HepG2 (cell line): ENCODE measurements around the gene PRSS36. TPM values are rescaled to one million over a fixed set of nuclear protein-coding genes. Genes with fewer than 3 reads are reported as not detected.

Source experiments
- ATRX ChIP-seq: sonication (generic); formaldehyde crosslinking; IDR thresholded peaks from 2 replicates; pipeline ENCODE4 v1.4.0; 2020; ENCODE audit warnings: missing genetic modification reagents, borderline replicate concordance
- CREM ChIP-seq, 2 experiments: sonication (generic) in 1 of 2; formaldehyde crosslinking in 1 of 2; IDR thresholded peaks; 2 replicates each; pipeline versions ENCODE4 v1.4.0 to v1.6.1; 2016 to 2020; ENCODE audit warnings: antibody characterized with exemption in 1 of 2, mild to moderate bottlenecking in 1 of 2, missing genetic modification reagents in 1 of 2
- EP300 ChIP-seq, 3 experiments: sonication (generic) in 1 of 3; formaldehyde crosslinking in 1 of 3; IDR thresholded peaks; 2 replicates each; pipeline versions ENCODE4 v1.5.1 to v1.6.1; 2011 to 2020; ENCODE audit warnings: low read depth in 2 of 3, low read length in 2 of 3, borderline replicate concordance in 1 of 3, improper control_type of control experiment in 1 of 3, mild to moderate bottlenecking in 1 of 3, missing genetic modification reagents in 1 of 3, moderate library complexity in 1 of 3
- FLYWCH1 ChIP-seq: sonication (generic); formaldehyde crosslinking; IDR thresholded peaks from 2 replicates; pipeline ENCODE4 v1.8.1; 2023; ENCODE audit warnings: mild to moderate bottlenecking, missing genetic modification reagents
- FOSL1 ChIP-seq: sonication (generic); formaldehyde crosslinking; IDR thresholded peaks from 2 replicates; pipeline ENCODE4 v1.9.0; 2021; ENCODE audit warnings: missing genetic modification reagents, borderline replicate concordance
- FOXA1 ChIP-seq, 2 experiments: fragments of 450-650 bp in 1 of 2; sonication (generic) in 1 of 2; formaldehyde crosslinking in 1 of 2; IDR thresholded peaks; 2 replicates each; pipeline versions ENCODE4 v1.4.0 to v1.6.1; 2016 to 2020; ENCODE audit warnings: missing genetic modification reagents in 1 of 2
- HDAC2 ChIP-seq: sonication (generic); formaldehyde crosslinking; IDR thresholded peaks from 2 replicates; pipeline ENCODE4 v1.4.0; 2020; ENCODE audit warnings: missing genetic modification reagents
- KAT2B ChIP-seq: fragments of 150-350 bp; IDR thresholded peaks from 2 replicates; pipeline ENCODE4 v1.6.1; 2014; ENCODE audit warnings: low read depth, low read length, borderline replicate concordance
- KDM1A ChIP-seq: IDR thresholded peaks from 2 replicates; pipeline ENCODE4 v1.6.1; 2016; ENCODE audit warnings: missing compliant biosample characterization
- NCOR1 ChIP-seq: fragments of 200-600 bp; sonication (generic); IDR thresholded peaks from 2 replicates; pipeline ENCODE4 v1.7.0; 2017; ENCODE audit warnings: antibody characterized with exemption, low read length, borderline replicate concordance
- ONECUT2 ChIP-seq: sonication (generic); formaldehyde crosslinking; IDR thresholded peaks from 2 replicates; pipeline ENCODE4 v1.4.0; 2020; ENCODE audit warnings: missing genetic modification reagents
- PBX3 ChIP-seq: sonication (generic); formaldehyde crosslinking; IDR thresholded peaks from 2 replicates; pipeline ENCODE4 v1.8.1; 2023; ENCODE audit warnings: missing genetic modification reagents, inconsistent platforms, borderline replicate concordance
- RFXAP ChIP-seq: sonication (generic); formaldehyde crosslinking; IDR thresholded peaks from 2 replicates; pipeline ENCODE4 v1.4.0; 2020; ENCODE audit warnings: missing genetic modification reagents, borderline replicate concordance
- SALL1 ChIP-seq: sonication (generic); formaldehyde crosslinking; IDR thresholded peaks from 2 replicates; pipeline ENCODE4 v1.8.0; 2022; ENCODE audit warnings: mild to moderate bottlenecking, missing genetic modification reagents
- SOX13 ChIP-seq, 3 experiments: fragments of 450-650 bp in 1 of 3; sonication (generic) in 1 of 3; formaldehyde crosslinking in 1 of 3; IDR thresholded peaks in 2 of 3; conservative IDR thresholded peaks in 1 of 3; 2 replicates each; pipeline versions ENCODE4 v1.5.0 to v1.6.1; 2016 to 2020; ENCODE audit warnings: antibody characterized with exemption in 1 of 3, mild to moderate bottlenecking in 1 of 3, missing compliant biosample characterization in 1 of 3, missing genetic modification reagents in 1 of 3, moderate library complexity in 1 of 3
- ZBTB1 ChIP-seq: sonication (generic); formaldehyde crosslinking; IDR thresholded peaks from 2 replicates; pipeline ENCODE4 v1.4.0; 2020; ENCODE audit warnings: missing genetic modification reagents, borderline replicate concordance
- ZBTB42 ChIP-seq: sonication (generic); formaldehyde crosslinking; IDR thresholded peaks from 2 replicates; pipeline ENCODE4 v1.5.0; 2020; ENCODE audit warnings: mild to moderate bottlenecking, missing genetic modification reagents
- ZNF143 ChIP-seq: sonication (generic); formaldehyde crosslinking; IDR thresholded peaks from 2 replicates; pipeline ENCODE4 v1.4.0; 2020; ENCODE audit warnings: missing genetic modification reagents
- ZNF350 ChIP-seq: sonication (generic); formaldehyde crosslinking; IDR thresholded peaks from 2 replicates; pipeline ENCODE4 v1.4.0; 2020; ENCODE audit warnings: mild to moderate bottlenecking, low read depth, missing genetic modification reagents, borderline replicate concordance
- ZNF577 ChIP-seq: sonication (generic); formaldehyde crosslinking; IDR thresholded peaks from 2 replicates; pipeline ENCODE4 v1.4.0; 2020; ENCODE audit warnings: mild to moderate bottlenecking, low read depth, missing genetic modification reagents, borderline replicate concordance
- ZNF674 ChIP-seq: sonication (generic); formaldehyde crosslinking; IDR thresholded peaks from 2 replicates; pipeline ENCODE4 v1.5.0; 2020; ENCODE audit warnings: low read depth, mild to moderate bottlenecking, missing genetic modification reagents
- ZNF709 ChIP-seq: sonication (generic); formaldehyde crosslinking; IDR thresholded peaks from 2 replicates; pipeline ENCODE4 v1.5.0; 2020; ENCODE audit warnings: mild to moderate bottlenecking, missing genetic modification reagents
- ZNF724P ChIP-seq: sonication (generic); formaldehyde crosslinking; IDR thresholded peaks from 2 replicates; pipeline ENCODE4 v1.8.0; 2022; ENCODE audit warnings: missing genetic modification reagents, borderline replicate concordance
- polyA plus RNA-seq, 8 experiments: library from polyadenylated mRNA; depleted of rRNA in 3 of 8; stranded (reverse) in 7 of 8; unstranded in 1 of 8; fragments of >200 nt; fragmentation: Illumina TruSeq in 4 of 8; extraction: Trizol in 4 of 8; gene quantifications; 2 replicates each; pipeline versions ENCODE4 v1.2.1 to v1.2.3, GENCODE V29; 2011 to 2016; ENCODE audit warnings: low read depth in 4 of 8, missing spikeins in 1 of 8, mixed read lengths in 1 of 8; ENCODE audit not compliant: insufficient read depth in 1 of 8
- total RNA-seq, 5 experiments: library from RNA; depleted of rRNA; stranded (reverse); fragments of >200 nt; fragmentation: Illumina TruSeq; extraction: Trizol; gene quantifications; 2 replicates each; pipeline ENCODE4 v1.2.3, GENCODE V29; 2016; ENCODE audit warnings: low read depth in 1 of 5
- TF ChIP-seq, protein P1 (sequence below): fragments of 450-650 bp; IDR thresholded peaks from 2 replicates; pipeline ENCODE4 v1.6.1; 2017; ENCODE audit warnings: mild to moderate bottlenecking
- TF ChIP-seq, protein P2 (sequence below): sonication (generic); formaldehyde crosslinking; IDR thresholded peaks from 2 replicates; pipeline ENCODE4 v1.5.0; 2020; ENCODE audit warnings: mild to moderate bottlenecking, missing genetic modification reagents

The PRSS36 gene
- total and polyA plus RNA-seq, 2 of the 13 experiments (the other 11 are each of a cell fraction or from before 2014, with no cell fraction given), result 1.5 to 2.1 TPM

GRCh38 chr16:31179219-31179746, 29.4 kb upstream of the PRSS36 start (continued):
- 0 out of 2 replicates have a peak, but pooled peaks have one; percentile 0 for TF ChIP-seq SOX13 (IDR thresholded peaks at IDR 0.05)
- no peak for TF ChIP-seq SOX13 (CRISPR knock-in tag; conservative IDR thresholded peaks at IDR 0.05 in 1 of 2, IDR thresholded peaks at IDR 0.05 in 1 of 2)
- TF ChIP-seq PBX3 (CRISPR knock-in tag), result no peak
- no peak for TF ChIP-seq ATRX (CRISPR knock-in tag)
- TF ChIP-seq ZNF577, result no peak
- TF ChIP-seq NCOR1, result no peak
- TF ChIP-seq KAT2B, result no peak
- no peak for TF ChIP-seq CREM (IDR thresholded peaks at IDR 0.05)
- TF ChIP-seq CREM (CRISPR knock-in tag; IDR thresholded peaks at IDR 0.05), result no peak
- TF ChIP-seq HDAC2 (CRISPR knock-in tag), result no peak; the same call in 1 of the 2 replicates
- TF ChIP-seq, protein P1, sequence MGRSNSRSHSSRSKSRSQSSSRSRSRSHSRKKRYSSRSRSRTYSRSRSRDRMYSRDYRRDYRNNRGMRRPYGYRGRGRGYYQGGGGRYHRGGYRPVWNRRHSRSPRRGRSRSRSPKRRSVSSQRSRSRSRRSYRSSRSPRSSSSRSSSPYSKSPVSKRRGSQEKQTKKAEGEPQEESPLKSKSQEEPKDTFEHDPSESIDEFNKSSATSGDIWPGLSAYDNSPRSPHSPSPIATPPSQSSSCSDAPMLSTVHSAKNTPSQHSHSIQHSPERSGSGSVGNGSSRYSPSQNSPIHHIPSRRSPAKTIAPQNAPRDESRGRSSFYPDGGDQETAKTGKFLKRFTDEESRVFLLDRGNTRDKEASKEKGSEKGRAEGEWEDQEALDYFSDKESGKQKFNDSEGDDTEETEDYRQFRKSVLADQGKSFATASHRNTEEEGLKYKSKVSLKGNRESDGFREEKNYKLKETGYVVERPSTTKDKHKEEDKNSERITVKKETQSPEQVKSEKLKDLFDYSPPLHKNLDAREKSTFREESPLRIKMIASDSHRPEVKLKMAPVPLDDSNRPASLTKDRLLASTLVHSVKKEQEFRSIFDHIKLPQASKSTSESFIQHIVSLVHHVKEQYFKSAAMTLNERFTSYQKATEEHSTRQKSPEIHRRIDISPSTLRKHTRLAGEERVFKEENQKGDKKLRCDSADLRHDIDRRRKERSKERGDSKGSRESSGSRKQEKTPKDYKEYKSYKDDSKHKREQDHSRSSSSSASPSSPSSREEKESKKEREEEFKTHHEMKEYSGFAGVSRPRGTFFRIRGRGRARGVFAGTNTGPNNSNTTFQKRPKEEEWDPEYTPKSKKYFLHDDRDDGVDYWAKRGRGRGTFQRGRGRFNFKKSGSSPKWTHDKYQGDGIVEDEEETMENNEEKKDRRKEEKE, result no peak
- no peak for TF ChIP-seq ZNF350 (CRISPR knock-in tag)
- TF ChIP-seq ZBTB1, result no peak
- no peak for TF ChIP-seq FOXA1 (IDR thresholded peaks at IDR 0.05)
- no peak for TF ChIP-seq FOXA1 (CRISPR knock-in tag; IDR thresholded peaks at IDR 0.05)
- no peak for TF ChIP-seq EP300 (IDR thresholded peaks at IDR 0.05; ENCODE audit: low read depth in 2 of 2, low read length in 2 of 2)
- TF ChIP-seq EP300 (CRISPR knock-in tag; IDR thresholded peaks at IDR 0.05; ENCODE audit: borderline replicate concordance), result 0 out of 2 replicates have a peak, but pooled peaks have one; percentile 15
- TF ChIP-seq SALL1 (CRISPR knock-in tag), result no peak
- no peak for TF ChIP-seq ZNF143 (CRISPR knock-in tag)
- peak; percentile 21; the same call in 1 of the 2 replicates for TF ChIP-seq KDM1A (CRISPR knock-in tag)
- no peak for TF ChIP-seq FOSL1
- TF ChIP-seq, protein P2, sequence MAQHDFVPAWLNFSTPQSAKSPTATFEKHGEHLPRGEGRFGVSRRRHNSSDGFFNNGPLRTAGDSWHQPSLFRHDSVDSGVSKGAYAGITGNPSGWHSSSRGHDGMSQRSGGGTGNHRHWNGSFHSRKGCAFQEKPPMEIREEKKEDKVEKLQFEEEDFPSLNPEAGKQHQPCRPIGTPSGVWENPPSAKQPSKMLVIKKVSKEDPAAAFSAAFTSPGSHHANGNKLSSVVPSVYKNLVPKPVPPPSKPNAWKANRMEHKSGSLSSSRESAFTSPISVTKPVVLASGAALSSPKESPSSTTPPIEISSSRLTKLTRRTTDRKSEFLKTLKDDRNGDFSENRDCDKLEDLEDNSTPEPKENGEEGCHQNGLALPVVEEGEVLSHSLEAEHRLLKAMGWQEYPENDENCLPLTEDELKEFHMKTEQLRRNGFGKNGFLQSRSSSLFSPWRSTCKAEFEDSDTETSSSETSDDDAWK (CRISPR knock-in tag), result no peak
- no peak for TF ChIP-seq ZNF674 (CRISPR knock-in tag)
- TF ChIP-seq ZNF724P (CRISPR knock-in tag), result no peak
- no peak for TF ChIP-seq ONECUT2
- no peak for TF ChIP-seq RFXAP
- no peak for TF ChIP-seq FLYWCH1 (CRISPR knock-in tag)
- no peak for TF ChIP-seq ZNF709
- no peak for TF ChIP-seq ZBTB42 (CRISPR knock-in tag)
